PFSK-1 (cell line): ENCODE results near the gene SEMA4B.
A peak's percentile ranks its signal among the peaks of the same experiment; 100 is the strongest.

Experiments
- FOXP2 ChIP-seq: optimal IDR thresholded peaks from 2 replicates; pipeline ENCODE3; 2011; ENCODE audit warnings: borderline replicate concordance, control low read depth, inconsistent platforms; ENCODE audit not compliant: insufficient read depth; ENCODE audit errors: extremely low read length, extremely low read depth
- POLR2AphosphoS5 ChIP-seq: IDR thresholded peaks from 2 replicates; pipeline ENCODE4 v1.6.1; 2012; ENCODE audit warnings: low read depth, mild to moderate bottlenecking, control low read depth, low read length, moderate library complexity
- SIN3A ChIP-seq: IDR thresholded peaks from 2 replicates; pipeline ENCODE4 v1.6.1; 2012; ENCODE audit warnings: mild to moderate bottlenecking, low read length, moderate library complexity, borderline replicate concordance; ENCODE audit not compliant: insufficient read depth
- TAF1 ChIP-seq: IDR thresholded peaks from 2 replicates; pipeline ENCODE4 v1.6.1; 2012; ENCODE audit warnings: low read length, control low read depth, borderline replicate concordance; ENCODE audit not compliant: insufficient read depth
- TF ChIP-seq, protein P1 (sequence below), 2 experiments: IDR thresholded peaks; 2 replicates each; pipeline versions ENCODE4 v1.6.1 to v1.8.0; 2011 to 2012; ENCODE audit warnings: low read depth in 2 of 2, low read length in 2 of 2, control low read depth in 1 of 2, inconsistent platforms in 1 of 2, mild to moderate bottlenecking in 1 of 2, moderate library complexity in 1 of 2; ENCODE audit not compliant: insufficient read depth in 1 of 2

The SEMA4B gene

DNA sequence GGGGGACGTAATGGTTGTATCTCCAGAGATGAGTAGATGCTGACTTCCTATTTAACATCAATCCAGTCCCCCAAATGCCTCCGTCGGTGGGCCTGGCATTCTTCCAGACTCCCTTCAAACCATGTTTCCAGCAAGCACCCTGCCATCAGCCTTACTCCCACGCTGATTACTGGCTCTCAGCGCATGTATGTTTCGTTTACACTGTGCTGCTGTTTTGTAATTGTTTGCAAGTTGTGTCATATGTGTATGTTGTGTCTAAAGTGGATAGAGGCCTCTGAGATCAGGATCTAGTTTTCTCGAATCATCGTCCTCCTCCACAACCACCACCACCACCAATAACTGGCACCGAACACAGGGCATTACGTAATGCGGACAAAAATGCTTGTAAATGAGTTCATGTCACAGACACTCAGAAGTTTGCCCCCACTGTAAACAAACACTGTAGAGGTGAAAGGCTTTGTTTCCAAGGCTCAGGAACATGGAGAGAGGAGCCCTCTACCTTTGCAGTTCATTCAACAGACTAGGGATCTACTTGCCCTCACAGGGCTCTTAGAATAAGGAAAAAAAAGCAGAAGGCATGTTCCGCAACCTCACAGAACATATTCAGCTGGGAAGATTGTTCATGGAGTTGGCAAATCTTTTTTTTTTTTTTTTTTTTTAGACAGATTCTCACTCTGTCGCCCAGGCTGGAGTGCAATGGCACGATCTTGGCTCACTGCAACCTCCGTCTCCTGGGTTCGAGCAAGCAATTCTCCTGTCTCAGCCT, 46.1 kb upstream of the SEMA4B start:
- TF ChIP-seq, protein P1, sequence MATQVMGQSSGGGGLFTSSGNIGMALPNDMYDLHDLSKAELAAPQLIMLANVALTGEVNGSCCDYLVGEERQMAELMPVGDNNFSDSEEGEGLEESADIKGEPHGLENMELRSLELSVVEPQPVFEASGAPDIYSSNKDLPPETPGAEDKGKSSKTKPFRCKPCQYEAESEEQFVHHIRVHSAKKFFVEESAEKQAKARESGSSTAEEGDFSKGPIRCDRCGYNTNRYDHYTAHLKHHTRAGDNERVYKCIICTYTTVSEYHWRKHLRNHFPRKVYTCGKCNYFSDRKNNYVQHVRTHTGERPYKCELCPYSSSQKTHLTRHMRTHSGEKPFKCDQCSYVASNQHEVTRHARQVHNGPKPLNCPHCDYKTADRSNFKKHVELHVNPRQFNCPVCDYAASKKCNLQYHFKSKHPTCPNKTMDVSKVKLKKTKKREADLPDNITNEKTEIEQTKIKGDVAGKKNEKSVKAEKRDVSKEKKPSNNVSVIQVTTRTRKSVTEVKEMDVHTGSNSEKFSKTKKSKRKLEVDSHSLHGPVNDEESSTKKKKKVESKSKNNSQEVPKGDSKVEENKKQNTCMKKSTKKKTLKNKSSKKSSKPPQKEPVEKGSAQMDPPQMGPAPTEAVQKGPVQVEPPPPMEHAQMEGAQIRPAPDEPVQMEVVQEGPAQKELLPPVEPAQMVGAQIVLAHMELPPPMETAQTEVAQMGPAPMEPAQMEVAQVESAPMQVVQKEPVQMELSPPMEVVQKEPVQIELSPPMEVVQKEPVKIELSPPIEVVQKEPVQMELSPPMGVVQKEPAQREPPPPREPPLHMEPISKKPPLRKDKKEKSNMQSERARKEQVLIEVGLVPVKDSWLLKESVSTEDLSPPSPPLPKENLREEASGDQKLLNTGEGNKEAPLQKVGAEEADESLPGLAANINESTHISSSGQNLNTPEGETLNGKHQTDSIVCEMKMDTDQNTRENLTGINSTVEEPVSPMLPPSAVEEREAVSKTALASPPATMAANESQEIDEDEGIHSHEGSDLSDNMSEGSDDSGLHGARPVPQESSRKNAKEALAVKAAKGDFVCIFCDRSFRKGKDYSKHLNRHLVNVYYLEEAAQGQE (IDR thresholded peaks at IDR 0.05; ENCODE audit: insufficient read depth in 1 of 2, low read depth in 2 of 2, low read length in 2 of 2): no peak
- TF ChIP-seq FOXP2 (peak; percentile 59), TAF1 (no peak), POLR2AphosphoS5 (no peak), SIN3A (no peak)

DNA sequence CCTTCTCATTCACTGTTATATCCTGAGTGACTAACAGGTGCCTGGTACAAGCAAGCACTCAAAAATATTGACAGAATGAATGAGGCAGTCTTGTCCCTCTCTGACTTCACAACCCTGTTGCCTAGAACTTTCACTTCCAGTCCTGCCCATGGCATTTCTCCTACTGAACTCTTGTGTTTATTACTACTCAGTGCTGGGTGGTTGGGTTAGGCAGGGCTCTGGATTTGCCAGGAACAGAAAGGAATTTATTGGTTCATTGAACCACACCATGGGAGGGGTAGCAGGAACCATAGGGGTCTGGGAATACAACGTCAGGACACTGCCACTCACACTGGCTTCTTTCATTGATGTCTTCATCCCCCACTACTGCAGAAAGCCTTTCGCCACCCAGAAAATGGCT, 41.9 kb upstream of the SEMA4B start:
- TF ChIP-seq TAF1 (no peak), SIN3A (no peak), FOXP2 (no peak), POLR2AphosphoS5 (no peak)
- TF ChIP-seq, protein P1 (IDR thresholded peaks at IDR 0.05; ENCODE audit: insufficient read depth in 1 of 2, low read depth in 2 of 2, low read length in 2 of 2): no peak

DNA sequence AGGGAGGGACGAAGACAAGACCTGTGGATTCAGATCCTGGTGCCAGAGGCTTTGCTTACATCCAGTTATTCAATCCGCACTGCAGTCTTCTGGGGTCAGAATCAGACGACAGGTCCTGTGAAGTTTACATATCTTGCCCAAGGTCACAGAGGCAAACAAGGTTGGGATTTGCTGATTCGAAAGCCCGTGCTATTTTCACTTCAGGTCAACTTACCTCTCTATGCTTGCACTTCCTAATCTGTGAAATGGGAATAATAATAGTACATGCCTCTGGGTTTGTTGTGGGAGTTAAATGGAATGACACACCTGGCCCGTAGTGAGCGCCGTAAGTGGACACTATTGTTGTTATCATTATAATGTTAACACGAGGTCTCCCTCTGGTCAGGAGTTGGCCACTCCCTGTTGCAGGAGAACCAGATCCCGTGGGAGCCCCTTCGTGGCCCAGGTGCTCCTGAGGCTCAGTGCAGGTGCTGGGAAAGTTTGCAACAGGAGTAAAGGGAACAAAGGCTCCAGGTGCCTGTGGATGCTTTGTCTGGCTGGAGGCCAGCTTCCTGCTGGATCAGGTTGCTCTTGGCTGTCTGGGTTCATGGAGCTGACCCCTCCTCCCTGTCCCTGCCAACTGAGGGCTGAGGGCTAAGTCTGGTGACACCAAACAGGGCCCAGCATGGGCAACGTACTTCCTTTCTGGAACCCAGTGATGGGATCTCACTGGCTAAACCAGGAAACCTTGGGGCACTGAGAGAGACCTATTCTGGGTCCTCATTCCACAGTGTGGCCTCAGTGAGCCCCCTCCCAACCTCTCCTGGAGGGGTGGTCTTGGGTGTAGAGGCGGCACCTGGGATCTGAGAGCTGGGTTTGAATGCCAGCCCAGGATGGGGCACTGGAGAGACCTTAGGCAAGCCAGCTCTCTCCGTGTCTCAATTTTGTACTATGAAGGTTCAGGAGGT, 40.1 kb upstream of the SEMA4B start:
- TF ChIP-seq POLR2AphosphoS5: no peak
- TF ChIP-seq SIN3A: no peak
- TF ChIP-seq TAF1: no peak

DNA sequence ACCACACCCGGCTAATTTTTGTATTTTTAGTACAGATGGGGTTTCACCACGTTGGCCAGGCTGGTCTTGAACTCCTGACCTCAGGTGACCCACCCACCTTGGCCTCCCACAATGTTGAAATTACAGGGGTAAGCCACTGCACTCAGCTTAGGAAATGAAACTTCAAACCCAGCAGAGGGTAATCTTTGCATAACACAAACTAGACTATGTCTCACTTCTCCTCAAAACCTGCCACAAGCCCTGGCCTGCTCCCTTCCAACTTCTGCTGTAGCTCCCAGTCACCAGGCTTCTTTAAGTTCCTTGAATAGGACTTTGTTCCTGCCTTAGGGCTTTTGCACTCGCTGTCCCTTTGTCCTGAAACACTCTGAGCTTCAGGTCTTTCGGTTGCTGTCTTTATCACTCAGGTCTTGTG, 39.2 kb upstream of the SEMA4B start:
- no peak for TF ChIP-seq FOXP2
- TF ChIP-seq POLR2AphosphoS5: no peak
- no peak for TF ChIP-seq SIN3A
- no peak for TF ChIP-seq TAF1
- TF ChIP-seq, protein P1 (IDR thresholded peaks at IDR 0.05; ENCODE audit: insufficient read depth in 1 of 2, low read depth in 2 of 2, low read length in 2 of 2): no peak

DNA sequence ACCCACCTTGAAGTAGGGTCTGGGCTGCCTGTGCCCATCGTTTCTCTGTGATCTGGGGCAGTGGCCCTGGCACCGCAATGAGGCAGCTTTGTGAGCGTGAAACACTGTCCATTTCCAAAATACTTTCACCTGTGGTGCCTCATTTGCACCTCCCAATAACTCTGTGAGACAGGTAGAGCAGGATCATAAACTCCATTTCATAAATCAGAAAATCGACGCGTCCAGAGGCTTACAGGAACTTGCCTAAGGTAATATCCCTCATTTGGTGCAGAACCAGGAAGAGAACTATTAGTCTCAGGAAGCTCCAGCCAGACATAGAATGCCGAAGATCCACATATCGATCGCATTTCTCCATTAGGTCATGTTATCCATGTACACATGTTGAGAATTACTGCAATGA, 38.2 kb upstream of the SEMA4B start:
- TF ChIP-seq FOXP2: no peak
- no peak for TF ChIP-seq SIN3A
- TF ChIP-seq TAF1: no peak
- no peak for TF ChIP-seq POLR2AphosphoS5
- TF ChIP-seq, protein P1 (IDR thresholded peaks at IDR 0.05; ENCODE audit: insufficient read depth in 1 of 2, low read depth in 2 of 2, low read length in 2 of 2): no peak
